K562 (cell line): ENCODE measurements around the gene DUS4L. TPM values are rescaled to one million over a fixed set of nuclear protein-coding genes. Genes with fewer than 3 reads are reported as not detected.
A peak's percentile ranks its signal among the peaks of the same experiment; 100 is the strongest.

ENCODE experiments used
- BRCA1 ChIP-seq, 2 experiments: fragments of 450-650 bp in 1 of 2; sonication (generic) in 1 of 2; formaldehyde crosslinking in 1 of 2; IDR thresholded peaks; 2 replicates each; pipeline versions ENCODE4 v1.5.0 to v1.6.1; 2017 to 2020; ENCODE audit warnings: mild to moderate bottlenecking in 1 of 2, missing genetic modification reagents in 1 of 2
- CEBPB ChIP-seq: fragments of 450-650 bp; IDR thresholded peaks from 2 replicates; pipeline ENCODE4 v1.6.1; 2016; ENCODE audit warnings: missing genetic modification characterization, missing compliant biosample characterization
- E2F1 ChIP-seq: sonication (generic); formaldehyde crosslinking; IDR thresholded peaks from 2 replicates; pipeline ENCODE4 v1.8.1; 2023; ENCODE audit warnings: mild to moderate bottlenecking, missing genetic modification reagents, moderate library complexity
- MAFK ChIP-seq: IDR thresholded peaks from 2 replicates; pipeline ENCODE4 v1.6.1; 2011; ENCODE audit warnings: low read length, improper control_type of control experiment
- MYC ChIP-seq, 2 experiments: fragments of 250-450 bp in 1 of 2; sonication (Bioruptor Pico) in 1 of 2; IDR thresholded peaks; 2 replicates each; pipeline versions ENCODE4 v1.5.1 to v1.6.1; 2012 to 2021; ENCODE audit warnings: low read depth in 2 of 2, borderline replicate concordance in 1 of 2, improper control_type of control experiment in 1 of 2, low read length in 1 of 2, mild to moderate bottlenecking in 1 of 2, moderate library complexity in 1 of 2
- RBM39 ChIP-seq: fragments of 200-400 bp; formaldehyde crosslinking; optimal IDR thresholded peaks from 2 replicates; pipeline ENCODE3; 2018; ENCODE audit warnings: low read depth, low read length
- RCOR1 ChIP-seq, 2 experiments: IDR thresholded peaks; 2 replicates each; pipeline ENCODE4 v1.6.1; 2012; ENCODE audit warnings: low read depth in 2 of 2, low read length in 2 of 2, borderline replicate concordance in 1 of 2, improper control_type of control experiment in 1 of 2
- RFX1 ChIP-seq: fragments of 450-650 bp; IDR thresholded peaks from 2 replicates; pipeline ENCODE4 v1.6.1; 2016; ENCODE audit warnings: mild to moderate bottlenecking, moderate library complexity
- RHOXF2B ChIP-seq: fragments of 250-450 bp; sonication (Bioruptor Pico); conservative IDR thresholded peaks from 2 replicates; pipeline ENCODE4 v1.5.1; 2021
- SAFB ChIP-seq: fragments of 200-400 bp; formaldehyde crosslinking; IDR thresholded peaks from 2 replicates; pipeline ENCODE4 v1.6.1; 2017; ENCODE audit warnings: low read depth, low read length, borderline replicate concordance
- SRSF1 ChIP-seq: fragments of 200-400 bp; formaldehyde crosslinking; IDR thresholded peaks from 2 replicates; pipeline ENCODE4 v1.6.1; 2017; ENCODE audit warnings: mild to moderate bottlenecking, low read depth, low read length, moderate library complexity
- STAT6 ChIP-seq: sonication (generic); formaldehyde crosslinking; IDR thresholded peaks from 2 replicates; pipeline ENCODE4 v1.8.1; 2023; ENCODE audit warnings: mild to moderate bottlenecking, missing genetic modification reagents
- TBL1XR1 ChIP-seq, 2 experiments: IDR thresholded peaks; 2 replicates each; pipeline ENCODE4 v1.6.1; 2012; ENCODE audit warnings: improper control_type of control experiment in 2 of 2, low read length in 2 of 2, mild to moderate bottlenecking in 1 of 2
- ZMIZ1 ChIP-seq, 2 experiments: fragments of 150-350 bp in 1 of 2; IDR thresholded peaks; 2 replicates each; pipeline ENCODE4 v1.6.1; 2012 to 2016; ENCODE audit warnings: low read depth in 2 of 2, low read length in 2 of 2, mild to moderate bottlenecking in 1 of 2, moderate library complexity in 1 of 2
- ZNF121 ChIP-seq: sonication (generic); formaldehyde crosslinking; conservative IDR thresholded peaks from 2 replicates; pipeline ENCODE4 v1.8.0; 2022; ENCODE audit warnings: missing genetic modification reagents
- ZNF134 ChIP-seq: fragments of 250-450 bp; sonication (Bioruptor Pico); conservative IDR thresholded peaks from 2 replicates; pipeline ENCODE4 v1.4.0; 2020
- ZNF561 ChIP-seq: fragments of 450-650 bp; formaldehyde crosslinking; conservative IDR thresholded peaks from 2 replicates; pipeline ENCODE4 v1.4.0; 2020; ENCODE audit warnings: mild to moderate bottlenecking, moderate library complexity
- ZNF766 ChIP-seq: fragments of 200-800 bp; sonication (Bioruptor generic); conservative IDR thresholded peaks from 2 replicates; pipeline ENCODE4 v1.6.1; 2016; ENCODE audit warnings: missing genetic modification characterization, missing compliant biosample characterization
- polyA plus RNA-seq, 8 experiments: library from polyadenylated mRNA; depleted of rRNA in 4 of 8; stranded (reverse) in 5 of 8; unstranded in 3 of 8; fragments of >200 nt; fragmentation: Nextera tagmentation in 2 of 8; fragmentation: Illumina TruSeq in 1 of 8; extraction: Ambion mirVana in 2 of 8; extraction: Trizol in 1 of 8; gene quantifications; 2 replicates each; pipeline versions ENCODE4 v1.2.1 to v1.2.3, GENCODE V29; 2011 to 2014; ENCODE audit warnings: inconsistent platforms in 1 of 8, missing spikeins in 1 of 8
- total RNA-seq, 7 experiments: library from RNA; depleted of rRNA in 6 of 7; stranded (reverse); fragments of >200 nt in 6 of 7; fragmentation: Illumina TruSeq in 2 of 7; extraction: Trizol in 2 of 7; gene quantifications; 2 replicates each; pipeline versions ENCODE4 v1.2.1 to v1.2.3, GENCODE V29; 2011 to 2021; ENCODE audit warnings: low replicate concordance in 1 of 7
- TF ChIP-seq, protein P1 (sequence below): fragments of 250-450 bp; sonication (Bioruptor Pico); IDR thresholded peaks from 2 replicates; pipeline ENCODE4 v1.8.0; 2022; ENCODE audit warnings: moderate library complexity, mild to moderate bottlenecking, inconsistent platforms

Gene DUS4L
- total and polyA plus RNA-seq, 9 of the 15 experiments (the other 6 are each of a cell fraction or from before 2014, with no cell fraction given): 12.2 to 33.6 (median 28.6) TPM

GRCh38 chr7:107563775-107564552 is at the start of gene DUS4L, which contains the start of gene COG5 (continued):
- TF ChIP-seq E2F1 (CRISPR knock-in tag): no peak; the same call in none of the 2 replicates
- no peak for TF ChIP-seq RBM39
- 0 out of 2 replicates have a peak, but pooled peaks have one; percentile 39 for TF ChIP-seq CEBPB
- TF ChIP-seq, protein P1, sequence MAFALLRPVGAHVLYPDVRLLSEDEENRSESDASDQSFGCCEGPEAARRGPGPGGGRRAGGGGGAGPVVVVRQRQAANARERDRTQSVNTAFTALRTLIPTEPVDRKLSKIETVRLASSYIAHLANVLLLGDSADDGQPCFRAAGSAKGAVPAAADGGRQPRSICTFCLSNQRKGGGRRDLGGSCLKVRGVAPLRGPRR (CRISPR knock-in tag): no peak
- no peak; a peak in 1 of 4 replicates for TF ChIP-seq ZMIZ1 (IDR thresholded peaks at IDR 0.05; ENCODE audit: low read depth in 2 of 2, low read length in 2 of 2)
- no peak for TF ChIP-seq BRCA1 (IDR thresholded peaks at IDR 0.05)
- no peak for TF ChIP-seq BRCA1 (CRISPR knock-in tag; IDR thresholded peaks at IDR 0.05)
- TF ChIP-seq STAT6 (CRISPR knock-in tag): no peak; the same call in 1 of the 2 replicates
- TF ChIP-seq ZNF134 (CRISPR knock-in tag): no peak
- no peak for TF ChIP-seq RFX1
- TF ChIP-seq ZNF121 (CRISPR knock-in tag): no peak
- no peak for TF ChIP-seq RHOXF2B
- no peak for TF ChIP-seq ZNF766 (CRISPR knock-in tag)
- TF ChIP-seq SAFB: no peak
- peak in 1 of 2 experiments; percentile 52; a peak in 1 of 4 replicates for TF ChIP-seq RCOR1 (IDR thresholded peaks at IDR 0.05; ENCODE audit: borderline replicate concordance in 1 of 2, low read depth in 2 of 2, low read length in 2 of 2)
- TF ChIP-seq MAFK: no peak
- no peak for TF ChIP-seq ZNF561 (CRISPR knock-in tag)
- peak; percentile 62; the same call in 1 of the 2 replicates for TF ChIP-seq MYC (IDR thresholded peaks at IDR 0.05; ENCODE audit: low read depth, low read length)
- peak; percentile 79; the same call in 1 of the 2 replicates for TF ChIP-seq MYC (CRISPR knock-in tag; IDR thresholded peaks at IDR 0.05; ENCODE audit: borderline replicate concordance, low read depth)
- peak in 1 of 2 experiments; percentile 81; a peak in 2 of 4 replicates for TF ChIP-seq TBL1XR1 (IDR thresholded peaks at IDR 0.05; ENCODE audit: low read length in 2 of 2)
- TF ChIP-seq SRSF1: no peak
